GM19328 (cell line): Measurements from ENCODE around the gene MAEA.

Experiments used
- ATAC-seq: cut with Tn5 transposase; IDR thresholded peaks from one replicate; pipeline ENCODE4 v1.9.1; 2021; ENCODE audit warnings: mild to moderate bottlenecking, moderate library complexity; ENCODE audit not compliant: unreplicated experiment

MAEA gene

DNA sequence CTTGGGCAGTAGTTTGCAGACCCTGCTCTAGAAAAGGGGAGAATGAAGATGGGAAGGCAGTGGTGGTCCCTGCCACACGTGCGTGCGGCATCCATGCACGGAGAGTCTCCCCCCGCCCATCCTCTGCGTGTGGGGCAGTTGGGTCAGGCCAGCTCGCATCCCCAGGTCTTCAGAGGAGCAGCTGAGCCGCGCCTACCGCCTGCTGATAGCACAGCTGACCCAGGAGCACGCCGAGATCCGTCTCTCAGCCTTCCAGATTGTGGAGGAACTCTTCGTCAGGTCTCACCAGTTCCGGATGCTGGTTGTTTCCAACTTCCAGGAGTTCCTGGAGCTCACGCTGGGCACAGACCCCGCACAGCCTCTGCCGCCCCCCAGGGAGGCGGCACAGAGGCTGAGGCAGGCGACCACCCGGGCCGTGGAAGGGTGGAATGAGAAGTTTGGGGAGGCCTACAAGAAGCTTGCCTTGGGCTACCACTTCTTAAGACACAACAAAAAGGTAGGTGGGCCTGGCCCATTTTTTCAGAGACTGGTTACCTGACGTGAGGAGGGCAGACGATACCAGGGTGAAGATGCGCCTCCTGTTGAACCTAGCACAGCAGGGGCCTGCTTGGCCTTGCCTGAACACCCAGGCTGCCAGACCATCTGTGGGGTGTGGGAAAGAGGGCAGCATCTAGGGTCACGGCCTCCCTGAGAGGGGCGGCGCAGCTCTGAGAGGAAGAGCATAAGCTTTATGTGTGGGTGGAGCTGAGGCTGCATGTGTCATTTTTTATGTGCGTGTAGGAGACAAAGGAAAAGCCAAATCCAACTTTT lies 59.9 kb downstream of the MAEA start:
- ATAC-seq: no peak

DNA sequence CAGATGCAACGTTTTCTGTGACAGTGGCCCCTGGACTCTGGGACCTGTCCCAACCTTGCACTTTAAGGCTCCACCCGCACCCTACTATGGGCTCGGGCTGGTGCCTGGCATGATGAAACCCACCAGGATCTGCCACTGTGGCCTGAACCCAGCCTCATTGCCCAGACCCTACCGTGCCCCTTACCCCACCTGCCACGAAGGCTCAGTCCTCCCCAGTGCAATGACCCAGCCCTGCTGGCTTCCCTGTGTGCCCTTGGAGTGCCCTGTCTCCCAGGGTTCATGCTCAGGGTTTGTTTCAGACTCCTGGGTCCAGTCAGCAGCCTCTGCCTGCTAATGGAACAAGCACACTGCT lies 60.5 kb downstream of the MAEA start:
- ATAC-seq: no peak

DNA sequence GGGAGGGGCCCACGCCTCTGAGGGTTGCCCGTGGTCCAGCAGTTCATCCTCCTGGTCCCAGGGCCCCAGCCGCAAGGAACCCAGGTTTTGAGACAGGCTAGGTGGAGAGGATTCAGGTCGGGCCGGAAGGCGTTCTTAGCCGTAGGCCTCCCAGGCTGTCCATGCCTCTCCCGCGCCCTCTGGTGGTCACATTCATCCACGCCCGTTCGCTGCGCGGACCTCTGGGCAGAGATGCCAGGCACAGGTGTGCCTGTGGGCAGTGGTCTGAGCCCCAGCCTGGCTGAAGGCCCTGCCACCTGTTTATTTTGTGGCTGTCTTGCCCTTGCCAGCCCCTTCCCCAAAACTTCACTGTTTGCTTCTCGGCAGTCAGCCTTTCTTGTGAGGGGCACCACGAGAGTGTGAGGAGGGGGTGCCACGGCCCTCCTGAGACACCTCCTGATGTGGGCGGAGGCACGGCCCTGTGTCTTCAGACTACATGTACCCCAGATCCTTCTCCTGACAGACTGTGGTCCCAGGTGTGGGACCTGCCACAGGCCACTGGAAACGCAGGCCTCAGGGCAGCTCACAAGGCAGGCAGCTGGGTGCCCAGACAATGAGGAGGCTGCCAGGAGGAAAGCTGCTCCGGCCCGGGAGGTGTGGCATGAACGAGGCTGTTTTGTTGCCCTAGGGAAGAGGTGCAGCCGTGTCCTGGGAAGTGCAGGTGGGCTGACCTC lies 62.3 kb downstream of the MAEA start:
- no peak for ATAC-seq

DNA sequence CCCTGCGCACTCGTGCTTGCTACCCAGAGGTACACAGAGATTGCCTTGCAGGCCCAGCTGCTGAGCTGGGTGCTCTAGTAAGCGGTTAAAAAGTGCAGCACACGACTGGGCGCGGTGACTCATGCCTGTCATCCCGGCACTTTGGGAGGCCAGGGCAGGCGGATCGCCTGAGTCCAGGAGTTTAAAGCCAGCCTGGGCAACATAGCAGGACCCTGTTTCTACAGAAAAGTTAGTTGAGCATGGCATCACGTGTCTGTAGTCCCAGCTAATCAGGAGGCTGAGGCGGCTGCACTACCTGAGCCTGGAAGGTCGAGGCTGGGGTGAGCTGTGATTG lies 62.8 kb downstream of the MAEA start:
- ATAC-seq: no peak

DNA sequence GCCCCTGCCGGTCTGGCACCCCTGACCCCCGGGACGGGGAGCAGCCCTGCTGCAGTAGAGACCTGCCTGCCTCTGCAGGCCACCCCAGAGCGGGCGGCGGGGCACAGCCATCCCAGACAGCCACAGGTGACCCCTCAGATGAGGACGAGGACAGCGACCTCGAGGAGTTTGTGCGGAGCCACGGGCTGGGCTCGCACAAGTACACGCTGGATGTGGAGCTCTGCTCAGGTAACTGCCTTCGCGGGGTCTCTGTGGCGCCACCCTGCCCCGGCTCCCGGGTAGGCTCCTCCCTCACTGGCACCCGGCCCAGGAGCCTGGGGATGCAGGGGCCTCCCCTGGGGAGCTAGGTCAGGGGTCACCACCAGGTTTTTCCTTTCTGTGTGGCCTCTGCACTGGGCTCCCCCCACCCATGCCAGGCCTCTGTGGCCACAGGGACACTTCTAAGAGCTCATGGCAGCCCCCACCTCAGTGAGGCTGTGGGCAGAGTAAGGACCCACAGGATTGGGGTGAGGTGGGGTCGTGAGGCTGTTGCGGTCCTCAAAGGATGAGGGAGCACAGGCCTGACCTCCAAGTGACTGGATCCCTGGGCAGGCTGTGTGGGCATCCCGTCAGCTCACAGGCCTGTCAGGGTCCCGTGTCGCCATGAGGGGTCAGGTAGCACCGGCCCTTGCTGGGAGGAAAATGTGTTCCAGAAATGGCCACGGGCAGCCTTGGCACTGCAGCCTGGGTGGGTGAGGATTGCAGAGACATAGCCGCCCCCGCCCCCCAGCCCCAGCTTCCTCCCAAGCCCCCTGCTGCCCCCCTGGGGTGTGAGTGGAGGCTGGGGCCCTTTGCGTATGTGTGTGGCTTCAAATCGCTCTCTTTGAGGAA lies 63.7 kb downstream of the MAEA start:
- no peak for ATAC-seq

DNA sequence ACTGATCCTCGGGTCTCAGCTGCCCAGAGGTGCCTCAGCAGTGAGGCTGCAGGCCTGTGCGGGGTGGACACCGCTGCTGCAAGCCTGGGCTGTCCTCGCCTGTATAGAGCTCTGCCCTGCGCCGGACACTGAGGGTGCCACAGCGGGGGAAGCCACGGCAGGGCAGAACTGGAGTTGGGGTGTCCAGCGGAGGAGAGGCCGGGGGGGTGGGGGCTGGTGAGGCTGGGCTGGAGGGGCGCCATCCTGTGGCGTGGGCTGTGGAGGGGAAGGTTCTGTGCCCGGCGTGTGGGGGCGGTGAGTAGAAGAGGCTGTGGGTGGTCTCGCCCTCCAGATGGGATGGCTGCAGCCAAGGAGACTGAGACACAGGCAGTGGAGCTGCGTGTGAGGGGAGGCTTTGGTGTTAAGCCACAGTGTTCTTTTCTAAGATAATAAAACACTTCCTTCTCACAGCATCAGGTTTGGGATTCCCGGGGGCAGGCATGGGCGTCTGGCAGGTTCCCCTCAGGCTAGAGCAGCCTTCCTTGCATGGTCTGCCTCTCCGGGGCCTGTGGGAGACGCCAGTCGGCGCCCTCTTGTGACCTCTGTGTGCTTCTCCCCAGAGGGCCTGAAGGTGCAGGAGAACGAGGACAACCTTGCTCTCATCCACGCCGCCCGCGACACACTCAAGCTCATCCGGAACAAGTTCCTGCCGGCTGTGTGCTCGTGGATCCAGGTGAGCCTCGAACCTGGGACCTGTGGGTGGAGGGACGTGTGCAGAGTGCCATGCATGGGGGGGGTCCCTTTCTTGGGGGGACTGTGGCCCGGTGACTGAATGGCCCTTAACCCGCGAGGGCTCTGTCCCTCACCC lies 64.7 kb downstream of the MAEA start:
- ATAC-seq: no peak

DNA sequence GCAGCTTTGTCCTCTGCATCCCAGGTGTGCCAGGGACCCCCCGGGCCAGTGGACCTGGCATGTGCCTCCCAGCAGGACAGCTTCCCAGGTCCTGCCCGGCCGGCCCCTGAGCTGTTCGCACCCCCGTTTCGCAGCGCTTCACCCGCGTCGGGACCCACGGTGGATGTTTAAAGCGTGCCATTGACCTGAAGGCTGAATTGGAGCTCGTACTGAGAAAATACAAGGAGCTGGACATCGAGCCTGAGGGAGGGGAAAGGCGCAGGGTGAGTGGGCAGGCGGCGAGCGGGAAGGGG lies 65.2 kb downstream of the MAEA start:
- no peak for ATAC-seq

DNA sequence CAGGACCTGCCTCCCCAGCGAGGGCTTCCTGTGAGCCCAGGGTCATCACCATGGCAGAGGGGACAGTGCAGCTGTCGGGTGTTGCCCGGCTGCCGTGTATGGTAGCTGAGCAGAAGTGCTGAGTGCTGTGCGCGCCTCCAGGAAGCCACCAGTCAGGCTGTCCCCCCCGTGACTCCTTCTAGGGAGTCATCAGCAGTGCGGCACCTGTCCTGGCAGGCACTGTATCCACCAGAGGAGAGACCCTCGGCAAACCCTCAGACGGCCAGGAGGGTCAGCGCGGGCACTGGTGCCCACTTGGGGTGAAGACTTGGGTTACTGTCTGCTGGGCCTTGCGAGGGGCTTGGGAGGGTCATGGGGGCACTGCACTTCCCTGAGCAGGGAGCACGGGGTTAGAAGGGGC lies 65.7 kb downstream of the MAEA start:
- ATAC-seq: no peak

DNA sequence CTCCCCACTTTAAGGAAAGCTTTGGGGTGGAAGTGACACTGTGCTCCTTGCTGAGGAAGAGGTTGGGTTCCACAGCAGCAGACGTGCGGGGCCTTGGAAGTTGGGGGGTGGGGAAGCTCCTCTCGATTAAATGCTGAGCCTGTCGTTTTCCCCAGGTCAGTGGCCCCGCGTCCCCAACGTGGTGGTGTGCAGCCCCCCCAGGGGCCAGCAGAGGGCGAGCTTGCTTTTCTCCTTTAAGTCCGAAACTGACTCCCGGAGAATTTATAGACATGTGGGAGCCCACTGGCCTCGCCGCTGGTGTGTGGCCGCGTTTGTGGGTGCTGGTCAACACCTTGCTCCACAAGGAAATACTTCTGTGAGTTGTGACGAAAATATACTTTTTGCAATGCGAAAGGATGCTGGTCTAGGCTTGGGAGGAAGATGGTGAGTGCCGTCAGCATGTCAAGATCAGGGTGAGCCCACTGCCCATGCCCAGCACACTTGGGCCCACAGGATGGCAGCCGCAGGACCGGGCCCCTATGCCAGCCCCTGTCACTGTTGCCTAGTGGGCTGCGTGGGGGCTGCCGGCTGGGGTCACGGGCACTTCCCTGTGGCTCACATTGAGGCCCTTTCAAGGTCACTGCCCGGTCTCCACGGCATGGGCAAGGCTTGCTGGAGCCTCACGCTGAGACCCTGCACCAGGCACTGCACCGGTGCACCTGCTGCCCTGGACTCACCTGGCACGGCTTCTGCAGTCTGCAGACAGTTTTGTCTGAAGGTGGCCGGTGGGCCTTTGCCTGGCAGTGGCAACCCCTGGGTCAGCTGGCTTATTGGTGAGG lies 66.7 kb downstream of the MAEA start:
- no peak for ATAC-seq

DNA sequence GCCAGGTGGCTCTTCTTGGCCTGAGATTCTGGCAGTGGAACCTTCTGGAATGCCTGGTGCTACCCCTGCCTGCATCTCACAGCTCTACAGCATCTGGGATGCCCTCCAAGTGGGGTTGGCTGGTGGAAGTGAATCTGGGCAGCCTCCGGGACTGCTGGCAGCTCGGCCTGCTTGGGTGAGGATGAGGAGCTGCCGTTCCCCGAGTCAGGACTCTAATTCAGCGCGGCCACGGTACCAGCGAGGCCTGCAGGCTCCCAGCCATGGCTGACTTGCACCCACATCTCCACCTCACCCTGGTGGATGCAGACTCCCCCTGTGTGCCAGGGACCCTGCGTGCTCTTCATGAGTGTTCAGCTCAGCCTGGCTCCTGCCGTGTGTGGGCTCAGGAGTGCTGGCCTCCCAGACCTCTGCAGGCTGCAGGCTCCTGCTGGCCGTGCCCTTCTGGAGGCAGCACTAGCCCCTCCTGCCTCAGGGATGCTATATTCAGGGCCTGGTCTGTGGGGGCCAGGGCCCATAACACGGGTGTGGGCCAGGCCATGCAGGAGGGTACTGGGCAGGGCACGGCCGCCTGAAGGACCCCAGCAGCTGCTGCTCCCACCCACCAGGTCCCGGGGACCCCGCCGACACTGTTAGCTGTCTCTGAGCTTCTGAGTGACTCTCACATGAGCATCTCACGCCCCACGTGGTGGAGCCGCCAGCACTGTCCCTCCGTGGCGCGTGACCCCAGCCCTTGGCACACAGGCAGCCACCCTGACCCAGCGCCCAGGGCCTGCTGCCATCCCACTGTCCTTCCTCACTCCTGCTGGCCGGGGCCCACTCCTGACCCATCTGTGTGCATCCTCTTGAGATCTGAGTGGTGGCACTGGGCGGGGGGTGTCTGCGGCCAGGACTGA lies 67.9 kb downstream of the MAEA start:
- no peak for ATAC-seq

DNA sequence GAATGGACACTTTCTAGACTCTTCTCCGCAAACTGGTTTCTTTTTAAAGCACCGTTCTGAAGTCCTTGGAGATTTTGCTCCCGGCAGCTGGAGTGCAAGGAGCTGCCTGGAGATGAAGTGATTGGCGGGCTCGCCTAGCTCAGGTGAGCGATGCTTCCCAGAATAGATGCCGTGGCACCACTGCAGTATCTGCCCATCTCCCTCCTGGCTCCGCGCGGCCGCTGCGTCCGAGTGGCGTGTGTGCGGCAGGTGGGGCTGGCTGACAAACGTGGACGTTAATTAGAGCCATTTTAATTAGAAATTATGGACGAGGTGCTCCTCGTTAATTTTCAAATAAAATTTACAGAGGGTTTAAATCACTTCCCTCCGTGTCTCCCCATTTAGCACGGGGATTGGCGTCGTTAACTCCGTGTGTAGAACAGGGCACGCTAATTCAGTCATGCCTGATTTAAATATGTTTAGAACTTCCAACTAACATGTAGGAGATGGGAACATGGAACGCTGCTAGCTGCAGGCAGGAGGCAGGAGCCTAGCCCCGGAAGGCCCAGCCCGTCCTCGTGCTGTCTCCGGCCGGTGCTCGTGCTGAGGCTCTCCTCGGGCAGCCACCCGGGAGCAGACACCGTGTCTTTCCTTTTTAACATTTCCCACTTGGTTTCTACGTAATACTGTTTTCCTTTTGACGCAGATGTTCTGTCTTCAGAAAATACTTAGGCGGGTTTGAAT lies 68.9 kb downstream of the MAEA start:
- ATAC-seq: no peak

DNA sequence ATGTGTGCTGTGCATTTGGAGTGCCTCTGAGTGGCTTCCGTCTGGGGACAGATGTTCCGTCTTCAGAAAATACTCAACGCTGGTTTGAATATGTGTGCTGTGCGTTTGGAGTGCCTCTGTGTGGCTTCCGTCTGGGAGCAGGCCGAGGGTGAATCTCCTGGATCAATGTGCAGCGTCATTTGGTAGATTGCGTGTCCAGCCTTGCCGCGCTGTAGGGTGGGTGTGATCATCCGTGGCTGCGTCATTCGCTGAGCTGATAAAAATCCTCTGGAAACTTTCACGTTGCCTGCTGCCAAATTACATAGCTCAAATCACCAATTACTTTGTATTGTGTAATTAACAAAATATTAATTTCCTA lies 69.4 kb downstream of the MAEA start:
- no peak for ATAC-seq

DNA sequence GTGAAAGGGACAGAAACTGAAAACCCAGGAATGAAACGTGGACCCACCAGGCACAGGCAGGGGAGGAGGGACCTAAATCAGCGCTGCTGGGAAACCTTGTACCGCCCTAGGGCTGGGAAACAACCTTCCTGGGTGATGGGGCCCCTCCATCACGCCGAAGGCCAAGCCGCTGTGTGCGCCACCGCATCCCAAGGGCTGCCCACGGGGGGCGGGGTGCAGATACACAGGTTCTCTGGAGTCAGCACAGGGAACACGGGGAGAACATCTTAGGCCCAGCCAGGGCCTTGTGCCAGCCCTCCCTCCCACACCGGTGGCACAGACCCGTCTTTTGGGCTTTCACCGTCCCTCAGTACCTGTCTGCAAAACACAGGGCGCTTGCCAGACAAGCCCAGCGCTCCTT lies 70.3 kb downstream of the MAEA start:
- ATAC-seq: no peak

DNA sequence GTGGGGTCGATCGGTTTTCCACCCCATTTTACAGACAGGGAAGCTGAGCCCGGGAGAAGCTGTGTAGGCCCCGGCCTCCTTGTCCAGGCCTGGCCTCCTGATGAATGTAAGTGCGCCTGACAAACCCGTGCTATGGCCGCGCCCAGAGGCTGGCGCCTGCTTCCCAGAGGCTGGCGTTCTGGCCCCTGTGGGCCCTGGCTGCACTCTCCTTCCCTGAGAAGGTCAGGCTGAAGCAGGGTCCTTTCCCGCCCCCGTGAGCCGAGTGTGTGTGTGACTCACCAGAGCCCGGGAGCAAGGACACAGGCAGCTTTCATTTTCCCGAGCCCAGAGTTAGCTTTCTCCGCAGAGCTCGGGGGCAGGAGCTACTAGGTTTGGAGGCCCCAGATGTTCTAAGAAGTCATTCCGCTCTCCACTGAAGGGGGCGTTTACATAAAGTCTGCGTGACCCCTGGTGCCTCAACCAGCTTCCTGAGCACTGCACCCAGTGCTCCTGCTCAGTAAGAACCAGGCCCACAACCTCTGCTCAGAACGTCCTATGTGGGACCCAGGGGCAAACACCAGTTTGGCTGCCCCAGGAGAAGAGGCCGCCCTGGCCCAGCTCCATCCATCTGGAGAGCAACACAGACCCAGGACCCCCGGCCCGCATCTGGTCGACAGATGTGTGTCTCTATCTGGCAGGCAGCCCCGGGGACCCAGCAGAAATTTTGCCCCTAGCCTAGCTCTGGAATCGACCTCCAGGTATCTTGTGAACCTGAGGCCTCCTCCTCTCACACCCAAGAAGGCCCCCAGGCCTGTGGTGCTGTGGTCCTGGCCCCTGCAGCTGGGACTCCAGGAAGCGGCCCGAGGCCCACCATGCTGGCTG lies 71.0 kb downstream of the MAEA start:
- no peak for ATAC-seq

DNA sequence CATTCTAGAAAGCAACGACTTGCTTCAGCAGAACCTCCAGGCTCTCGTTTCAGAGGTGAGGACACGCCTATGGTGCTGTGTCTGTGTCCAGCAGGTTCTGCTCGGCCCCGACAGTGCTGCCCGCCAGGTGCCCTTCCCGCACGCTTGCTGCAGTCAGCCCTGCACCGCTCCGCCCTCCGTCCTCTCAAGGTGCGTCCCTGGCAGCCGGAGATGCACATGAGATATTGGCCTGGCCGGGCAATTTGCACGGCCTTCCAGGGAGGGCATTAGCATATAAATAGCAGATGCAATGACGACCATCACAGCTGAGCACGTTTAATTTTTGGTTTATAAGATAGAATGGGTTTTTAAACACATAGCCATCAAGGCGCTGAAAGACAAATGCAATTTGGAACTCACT lies 71.7 kb downstream of the MAEA start:
- ATAC-seq: no peak

DNA sequence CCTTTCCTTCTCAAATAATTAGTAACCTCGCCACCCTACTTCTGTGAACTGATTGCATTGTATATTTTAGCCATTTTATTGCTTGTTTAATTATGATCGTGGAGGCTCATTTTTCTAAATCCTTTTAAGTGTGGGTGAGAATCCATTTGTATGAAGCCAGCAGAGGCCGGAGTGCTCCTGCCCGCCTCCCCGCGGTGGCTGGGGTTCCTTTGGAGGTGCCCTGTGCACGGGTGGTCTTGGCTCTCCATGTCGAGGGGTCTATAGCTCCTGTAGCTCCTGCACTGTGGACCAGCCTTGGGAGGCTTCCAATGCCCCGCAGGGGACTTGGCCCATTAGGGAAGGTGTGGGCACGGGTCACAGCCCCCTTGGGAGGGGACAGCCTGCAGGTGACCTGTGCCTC lies 72.4 kb downstream of the MAEA start:
- ATAC-seq: no peak

DNA sequence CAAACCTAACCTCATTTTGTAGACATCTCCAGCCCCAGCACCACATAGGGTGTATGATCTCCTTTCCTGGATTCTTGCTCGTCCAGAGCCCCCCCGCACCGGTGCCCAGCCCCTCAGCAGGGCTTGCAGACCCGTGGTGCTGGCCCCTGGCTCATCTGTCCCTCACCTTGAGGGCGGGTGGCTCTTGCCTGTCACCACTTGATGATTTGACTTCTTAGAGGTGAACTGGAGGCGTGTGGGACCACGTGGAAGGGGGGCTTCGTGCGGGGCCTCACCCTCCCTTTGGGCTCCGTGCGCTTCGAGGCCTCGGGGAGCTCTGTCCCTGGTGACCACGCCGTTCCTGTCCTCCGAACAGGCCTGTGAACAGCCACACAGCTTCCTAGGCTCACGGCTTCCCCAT lies 72.8 kb downstream of the MAEA start:
- ATAC-seq: no peak

DNA sequence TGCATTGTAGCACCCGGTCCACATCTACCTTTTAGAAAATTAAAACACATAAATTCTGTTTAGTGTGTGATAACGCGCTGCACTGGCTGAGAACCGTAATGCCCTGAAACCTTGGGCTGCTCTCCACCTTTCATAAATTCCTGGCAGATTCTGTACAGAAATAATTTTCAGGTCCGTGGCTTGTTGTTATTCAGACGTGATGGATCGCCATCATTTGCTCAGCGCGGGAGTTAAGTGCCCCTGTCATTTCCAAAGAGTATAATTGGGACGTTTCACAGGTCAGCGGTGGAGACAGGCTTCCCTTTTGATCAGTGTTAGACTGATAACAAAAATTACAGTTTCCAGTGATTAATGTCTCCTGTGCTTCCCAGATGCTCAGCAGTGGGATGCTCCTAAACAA lies 73.8 kb downstream of the MAEA start:
- no peak for ATAC-seq
